Measurements from ENCODE around the gene TGFBR3.

DNA sequence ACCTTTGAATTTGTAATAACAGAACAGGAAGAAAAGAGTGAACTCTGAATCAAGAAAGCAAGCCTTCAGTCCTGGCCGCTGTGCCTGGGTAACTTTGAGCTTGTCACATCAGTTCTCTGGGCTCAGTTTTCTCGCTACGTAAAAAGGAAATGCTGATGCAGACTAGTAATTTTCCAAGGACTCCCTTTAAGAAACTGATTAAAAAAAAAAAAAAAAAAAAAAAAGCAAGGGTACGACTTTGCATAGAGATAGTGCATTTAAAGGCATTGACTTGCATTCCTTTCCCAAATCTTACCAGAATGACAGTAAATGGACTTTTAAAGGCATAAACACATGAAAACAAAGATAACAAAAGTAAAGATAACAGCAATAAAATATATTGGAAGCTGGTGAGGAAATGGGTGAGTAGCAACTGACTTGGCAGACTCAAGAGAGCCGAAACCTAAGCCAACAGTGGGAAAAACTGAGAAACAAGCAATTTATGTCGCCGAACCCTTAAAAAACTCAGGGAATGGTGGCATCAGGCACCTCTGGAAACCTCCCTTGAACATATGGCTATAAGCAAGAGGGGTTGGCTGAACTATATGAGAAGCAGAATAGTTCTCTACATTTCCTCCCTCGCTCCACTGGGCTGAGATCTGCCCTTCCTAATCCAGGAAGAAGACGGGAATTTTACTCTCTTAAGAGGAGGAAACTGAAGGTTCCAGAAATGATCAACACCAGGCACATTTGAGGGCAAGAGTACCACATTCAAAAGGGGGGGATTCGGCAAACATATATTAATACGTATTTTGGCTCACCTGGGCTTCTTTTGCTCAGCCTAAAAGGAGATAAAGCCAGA lies 196.1 kb downstream of the TGFBR3 start:
- TF ChIP-seq SIN3A (IDR thresholded peaks at IDR 0.05; ENCODE audit: borderline replicate concordance, insufficient read depth, low read length) (no peak), POLR2AphosphoS5 (IDR thresholded peaks at IDR 0.05; ENCODE audit: low read depth, low read length) (no peak)
